HepG2 (cell line): ENCODE data around the gene SLC34A3. TPM values are rescaled to one million over a fixed set of nuclear protein-coding genes. Genes with fewer than 3 reads are reported as not detected.

Experiments
- AHDC1 ChIP-seq: sonication (generic); formaldehyde crosslinking; IDR thresholded peaks from 2 replicates; pipeline ENCODE4 v1.5.1; 2020; ENCODE audit warnings: mild to moderate bottlenecking, missing genetic modification reagents, borderline replicate concordance
- AKNA ChIP-seq: sonication (generic); formaldehyde crosslinking; IDR thresholded peaks from 2 replicates; pipeline ENCODE4 v1.4.0; 2020; ENCODE audit warnings: missing genetic modification reagents, borderline replicate concordance
- GPN1 ChIP-seq: sonication (generic); formaldehyde crosslinking; IDR thresholded peaks from 2 replicates; pipeline ENCODE4 v1.5.1; 2020; ENCODE audit warnings: missing genetic modification reagents, borderline replicate concordance
- IKZF4 ChIP-seq: sonication (generic); formaldehyde crosslinking; IDR thresholded peaks from 2 replicates; pipeline ENCODE4 v1.5.1; 2020; ENCODE audit warnings: borderline replicate concordance, mild to moderate bottlenecking, low read depth, missing genetic modification reagents; ENCODE audit errors: not compliant biosample characterization
- ISX ChIP-seq: sonication (generic); formaldehyde crosslinking; conservative IDR thresholded peaks from 2 replicates; pipeline ENCODE4 v1.5.0; 2020; ENCODE audit warnings: missing genetic modification reagents
- MIER2 ChIP-seq: IDR thresholded peaks from 2 replicates; pipeline ENCODE4 v1.6.1; 2016; ENCODE audit warnings: missing biosample characterization, missing genetic modification reagents
- SOX13 ChIP-seq, 3 experiments: fragments of 450-650 bp in 1 of 3; sonication (generic) in 1 of 3; formaldehyde crosslinking in 1 of 3; IDR thresholded peaks in 2 of 3; conservative IDR thresholded peaks in 1 of 3; 2 replicates each; pipeline versions ENCODE4 v1.5.0 to v1.6.1; 2016 to 2020; ENCODE audit warnings: antibody characterized with exemption in 1 of 3, mild to moderate bottlenecking in 1 of 3, missing compliant biosample characterization in 1 of 3, missing genetic modification reagents in 1 of 3, moderate library complexity in 1 of 3
- TAF15 ChIP-seq: fragments of 200-400 bp; formaldehyde crosslinking; IDR thresholded peaks from one replicate; pipeline ENCODE4 v1.6.1; 2018; ENCODE audit warnings: mild to moderate bottlenecking, low read depth, low read length; ENCODE audit not compliant: poor library complexity, severe bottlenecking
- TARDBP ChIP-seq: sonication (generic); formaldehyde crosslinking; IDR thresholded peaks from 2 replicates; pipeline ENCODE4 v1.8.0; 2022; ENCODE audit warnings: mild to moderate bottlenecking, missing genetic modification reagents
- ZBTB2 ChIP-seq: sonication (generic); formaldehyde crosslinking; IDR thresholded peaks from 2 replicates; pipeline ENCODE4 v1.8.0; 2022; ENCODE audit warnings: low read depth, missing genetic modification reagents
- ZMAT5 ChIP-seq: sonication (generic); formaldehyde crosslinking; IDR thresholded peaks from 2 replicates; pipeline ENCODE4 v1.5.0; 2020; ENCODE audit warnings: mild to moderate bottlenecking, low read depth, missing genetic modification reagents, borderline replicate concordance
- ZNF33A ChIP-seq: sonication (generic); formaldehyde crosslinking; IDR thresholded peaks from 2 replicates; pipeline ENCODE4 v1.5.1; 2020; ENCODE audit warnings: missing genetic modification reagents, mild to moderate bottlenecking, moderate library complexity, borderline replicate concordance
- ZNF629 ChIP-seq: sonication (generic); formaldehyde crosslinking; conservative IDR thresholded peaks from 2 replicates; pipeline ENCODE4 v1.5.0; 2020; ENCODE audit warnings: missing genetic modification reagents
- polyA plus RNA-seq, 8 experiments: library from polyadenylated mRNA; depleted of rRNA in 3 of 8; stranded (reverse) in 7 of 8; unstranded in 1 of 8; fragments of >200 nt; fragmentation: Illumina TruSeq in 4 of 8; extraction: Trizol in 4 of 8; gene quantifications; 2 replicates each; pipeline versions ENCODE4 v1.2.1 to v1.2.3, GENCODE V29; 2011 to 2016; ENCODE audit warnings: low read depth in 4 of 8, missing spikeins in 1 of 8, mixed read lengths in 1 of 8; ENCODE audit not compliant: insufficient read depth in 1 of 8
- total RNA-seq, 5 experiments: library from RNA; depleted of rRNA; stranded (reverse); fragments of >200 nt; fragmentation: Illumina TruSeq; extraction: Trizol; gene quantifications; 2 replicates each; pipeline ENCODE4 v1.2.3, GENCODE V29; 2016; ENCODE audit warnings: low read depth in 1 of 5

Gene SLC34A3
- total and polyA plus RNA-seq, 2 of the 13 experiments (the other 11 are each of a cell fraction or from before 2014, with no cell fraction given) = 0.07 to 1.0 TPM

GRCh38 chr9:137240318-137240840 is 9.7 kb downstream of the SLC34A3 start (continued):
- no peak for TF ChIP-seq AKNA (CRISPR knock-in tag)
- no peak for TF ChIP-seq ZNF33A (CRISPR knock-in tag)
- TF ChIP-seq ZMAT5 (CRISPR knock-in tag) = no peak
- peak; percentile 94; the same call in 1 of the 2 replicates for TF ChIP-seq ZBTB2 (CRISPR knock-in tag)
- no peak for TF ChIP-seq GPN1 (CRISPR knock-in tag)
- no peak for TF ChIP-seq TAF15
- no peak for TF ChIP-seq ISX (CRISPR knock-in tag)
- TF ChIP-seq ZNF629 (CRISPR knock-in tag) = no peak; the same call in 1 of the 2 replicates
- 0 out of 2 replicates have a peak, but pooled peaks have one; percentile 23 for TF ChIP-seq MIER2
- peak; percentile 78 for TF ChIP-seq IKZF4
- no peak for TF ChIP-seq AHDC1 (CRISPR knock-in tag)
- no peak for TF ChIP-seq TARDBP (CRISPR knock-in tag)
- TF ChIP-seq SOX13 (IDR thresholded peaks at IDR 0.05) = no peak
- TF ChIP-seq SOX13 (CRISPR knock-in tag; conservative IDR thresholded peaks at IDR 0.05 in 1 of 2, IDR thresholded peaks at IDR 0.05 in 1 of 2) = no peak; a peak in 1 of 4 replicates
